Muscle of arm (tissue), 12 donors: ENCODE measurements around the gene PDCL3. TPM values are rescaled to one million over a fixed set of nuclear protein-coding genes. Genes with fewer than 3 reads are reported as not detected.
A peak's percentile ranks its signal among the peaks of the same experiment; 100 is the strongest.

ENCODE experiments used
- DNase-seq: peaks from one replicate; pipeline ENCODE4 v3.0.0-alpha.2; 2013
- polyA plus RNA-seq, 12 donors: library from polyadenylated mRNA; unstranded; fragments of 120-200 nt; gene quantifications; one replicate each; pipeline ENCODE4 v1.2.1, GENCODE V29; 2013; ENCODE audit not compliant: insufficient read length in 12 of 12

Gene PDCL3
- polyA plus RNA-seq, 12 donors, result 25.4 to 44.0 (median 37.6) TPM; not detected in 1

GRCh38 chr2:100551303-100551702, 11.5 kb upstream of the PDCL3 start:
- no peak for DNase-seq

- no peak for DNase-seq
Measured at GRCh38 chr2:100554798-100555407, 7.9 kb upstream of the PDCL3 start.

GRCh38 chr2:100556746-100557145, 6.0 kb upstream of the PDCL3 start:
- no peak for DNase-seq

GRCh38 chr2:100560216-100560830, 2.5 kb upstream of the PDCL3 start:
- no peak for DNase-seq

GRCh38 chr2:100561191-100561590, 1.6 kb upstream of the PDCL3 start:
- no peak for DNase-seq

- DNase-seq, result no peak
Measured at GRCh38 chr2:100563407-100564247, 834 bp downstream of the PDCL3 start.

GRCh38 chr2:100568989-100569388, 6.2 kb downstream of the PDCL3 start:
- no peak for DNase-seq

- no peak for DNase-seq
Measured at GRCh38 chr2:100571668-100572067, 8.9 kb downstream of the PDCL3 start.

- no peak for DNase-seq
Measured at GRCh38 chr2:100577777-100578176, 15.0 kb downstream of the PDCL3 start.

- DNase-seq, result no peak
Measured at GRCh38 chr2:100580367-100581276, 17.8 kb downstream of the PDCL3 start.

GRCh38 chr2:100581277-100581612, 18.5 kb downstream of the PDCL3 start:
- no peak for DNase-seq

GRCh38 chr2:100584816-100585215, 22.0 kb downstream of the PDCL3 start:
- DNase-seq, result no peak

GRCh38 chr2:100588071-100588786, 25.4 kb downstream of the PDCL3 start:
- DNase-seq, result no peak

- DNase-seq, result no peak
Measured at GRCh38 chr2:100589527-100589926, 26.7 kb downstream of the PDCL3 start.

GRCh38 chr2:100592226-100592625, 29.4 kb downstream of the PDCL3 start:
- DNase-seq, result no peak

- DNase-seq, result no peak
Measured at GRCh38 chr2:100596465-100596864, 33.7 kb downstream of the PDCL3 start.

GRCh38 chr2:100599566-100599965, 36.8 kb downstream of the PDCL3 start:
- DNase-seq, result no peak

- no peak for DNase-seq
Measured at GRCh38 chr2:100601661-100602060, 38.9 kb downstream of the PDCL3 start.

- DNase-seq, result no peak
Measured at GRCh38 chr2:100603414-100603813, 40.6 kb downstream of the PDCL3 start.

- peak; percentile 66 for DNase-seq
Measured at GRCh38 chr2:100603948-100604633, 41.3 kb downstream of the PDCL3 start.

GRCh38 chr2:100606332-100606725, 43.5 kb downstream of the PDCL3 start:
- DNase-seq, result no peak
